Stimulated activated CD4-positive, alpha-beta T cell treated with anti-CD3 and anti-CD28 coated beads, Interleukin-1b, Interleukin-23, amount 100 ng/mL, for 4 hours (primary cell): ENCODE results near the gene ADAM22.
"Not testable (repeated sequence)": the region's sequence is repeated elsewhere in the genome, so short reads cannot be mapped to it uniquely, and the experiment has no call there.

Source experiments
- DNase-seq, 2 donors: peaks; one replicate each; pipeline ENCODE4 v3.0.0-alpha.2; 2020; ENCODE audit warnings: low read depth in 2 of 2

Gene ADAM22

DNA sequence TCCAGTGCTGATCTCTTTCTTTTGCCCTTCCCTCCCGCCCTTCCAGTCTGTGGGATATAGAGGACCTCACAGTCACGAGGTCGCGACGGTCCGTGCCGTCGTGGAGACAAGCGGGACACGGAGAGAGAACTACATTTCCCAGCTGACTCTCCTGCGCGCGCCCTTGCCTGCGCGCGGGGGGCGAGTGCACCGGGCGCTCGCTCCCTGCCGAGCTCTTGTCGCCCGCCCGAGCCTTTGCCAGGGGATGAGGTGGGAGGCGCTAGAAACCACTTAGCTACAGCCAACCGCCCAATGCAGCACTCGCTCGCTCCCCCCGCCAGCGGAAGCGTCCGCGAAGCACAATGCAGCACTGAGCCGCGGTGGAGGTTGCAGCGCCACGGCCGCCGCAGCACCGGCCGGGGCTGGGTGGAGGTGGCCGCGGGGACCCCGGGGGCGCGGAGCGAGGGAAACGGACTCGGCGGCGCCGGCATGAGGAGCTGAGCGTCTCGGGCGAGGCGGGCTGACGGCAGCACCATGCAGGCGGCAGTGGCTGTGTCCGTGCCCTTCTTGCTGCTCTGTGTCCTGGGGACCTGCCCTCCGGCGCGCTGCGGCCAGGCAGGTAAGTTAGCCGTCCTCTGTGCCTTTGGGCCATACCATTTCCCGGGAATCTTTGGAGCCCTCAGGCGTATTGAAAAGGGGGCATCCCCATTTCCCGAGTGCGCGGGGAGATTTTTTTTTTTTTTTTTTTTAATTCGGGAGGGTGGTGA lies at the start of gene ADAM22:
Gene ADAM22 (plus strand): TSS at position 299 of the 746 bp plus-strand sequence. CDS start 215 bp downstream, at position 514.
- DNase-seq: peak; percentile 62 to 69

DNA sequence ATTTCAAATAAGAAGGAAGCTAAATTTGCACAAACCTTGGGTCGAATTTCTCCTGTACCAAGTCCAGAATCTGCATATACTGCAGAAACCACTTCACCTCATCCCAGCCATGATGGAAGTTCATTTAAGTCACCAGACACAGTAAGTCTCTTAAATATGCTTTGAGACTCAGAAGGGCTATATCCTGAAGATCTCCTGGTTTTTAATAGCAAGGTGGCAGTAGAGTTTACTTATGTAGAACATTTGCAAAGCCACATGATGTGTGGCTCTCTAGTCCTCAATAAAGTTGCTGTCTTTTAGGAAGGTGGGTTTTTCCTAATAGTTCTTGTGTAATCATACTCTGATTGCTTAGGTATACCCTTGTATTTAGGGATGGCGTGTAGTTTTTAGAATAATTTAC lies 49.0 kb upstream of the ADAM22 start:
- no peak for DNase-seq

- DNase-seq: no peak
Observed at GRCh38 chr7:87886875-87887274, 47.2 kb upstream of the ADAM22 start.

DNA sequence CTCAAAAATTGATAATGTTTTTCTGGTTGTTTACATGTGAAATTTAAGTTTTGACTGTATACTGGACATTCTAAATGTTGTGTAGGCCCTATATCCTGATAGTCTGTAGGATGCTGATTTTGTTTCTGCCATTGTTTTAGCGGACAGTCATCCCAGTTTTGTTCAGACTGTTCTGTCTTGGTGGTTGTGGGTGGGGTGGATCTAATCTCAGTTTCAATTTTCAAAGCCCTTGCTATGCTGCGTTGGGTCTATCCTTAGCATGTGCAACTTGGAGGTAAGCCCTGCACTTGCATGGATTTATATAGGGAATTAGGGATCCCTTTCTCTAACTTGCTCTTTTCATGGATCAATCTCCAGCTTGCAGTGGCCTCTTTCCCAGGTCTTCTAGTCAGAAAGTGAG lies 38.7 kb upstream of the ADAM22 start:
- DNase-seq: no peak

- no peak for DNase-seq
Observed at GRCh38 chr7:87899255-87899654, 34.8 kb upstream of the ADAM22 start.

- not testable (repeated sequence) for DNase-seq
Observed at GRCh38 chr7:87907136-87907906, 26.7 kb upstream of the ADAM22 start.

GRCh38 chr7:87908814-87909213 lies 25.2 kb upstream of the ADAM22 start:
- DNase-seq: not testable (repeated sequence)

DNA sequence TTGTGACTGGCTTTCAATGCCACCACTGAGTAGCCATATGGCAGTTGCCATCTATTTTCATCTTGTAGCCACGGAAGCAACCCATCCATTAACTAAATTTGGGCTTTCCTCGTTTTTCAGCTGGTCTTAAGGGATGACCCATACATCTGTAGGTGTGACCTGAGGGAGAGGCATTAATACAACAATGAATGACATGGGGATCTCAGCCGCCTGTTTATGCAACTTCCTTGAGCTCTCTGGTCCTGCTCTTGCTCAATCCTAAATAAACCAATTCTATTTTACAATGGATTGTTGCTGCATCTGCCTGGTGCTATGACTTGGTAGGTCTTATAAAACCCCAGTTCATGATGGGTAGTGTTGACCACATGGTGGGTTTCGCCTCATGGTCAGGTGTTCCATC lies 21.9 kb upstream of the ADAM22 start:
- no peak for DNase-seq

- no peak for DNase-seq
Observed at GRCh38 chr7:87918740-87919139, 15.3 kb upstream of the ADAM22 start.

DNA sequence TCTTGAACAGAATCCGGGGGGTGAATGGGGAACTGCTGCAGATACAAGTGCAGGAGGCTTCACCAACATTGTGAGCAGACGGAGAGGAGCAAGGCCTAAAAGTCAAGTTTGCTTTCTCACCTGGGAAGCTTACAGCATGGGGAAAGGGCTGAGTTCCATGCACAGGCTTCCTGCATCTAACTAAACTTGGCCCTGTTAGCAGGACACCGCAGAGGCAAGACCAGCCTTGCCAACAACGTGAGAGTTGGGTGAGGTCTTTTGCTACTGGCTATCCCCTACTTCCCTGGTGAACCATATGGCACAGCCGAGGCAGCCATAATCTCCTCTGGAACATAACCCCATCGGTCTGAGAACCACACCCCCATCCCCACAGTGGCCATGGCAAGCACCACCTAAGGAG lies 14.2 kb upstream of the ADAM22 start:
- DNase-seq: no peak

DNA sequence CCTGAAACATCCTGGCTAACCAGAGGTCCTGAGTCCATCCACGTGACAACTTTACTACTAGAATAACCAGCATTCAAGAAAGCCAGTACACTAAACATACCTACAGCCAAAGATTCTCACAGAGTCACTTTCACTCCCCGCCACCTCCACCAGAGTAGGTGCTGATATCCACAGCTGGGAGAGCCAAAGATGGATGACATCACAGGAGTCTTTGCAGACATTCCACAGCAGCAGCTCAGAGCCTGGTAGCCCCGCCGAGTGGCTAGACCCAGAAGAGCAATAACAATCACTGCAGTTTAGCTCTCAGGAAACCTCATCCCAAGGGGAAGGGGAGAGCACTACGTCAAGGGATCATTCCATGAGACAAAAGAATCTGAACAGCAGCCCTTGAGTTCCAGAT lies 13.5 kb upstream of the ADAM22 start:
- DNase-seq: no peak

- not testable (repeated sequence) for DNase-seq
Observed at GRCh38 chr7:87922759-87923395, 11.2 kb upstream of the ADAM22 start.

GRCh38 chr7:87926581-87927461 lies 7.2 kb upstream of the ADAM22 start:
- DNase-seq: no peak

GRCh38 chr7:87933605-87933952 lies 472 bp upstream of the ADAM22 start:
- DNase-seq: no peak

GRCh38 chr7:87934699-87935383 lies 790 bp downstream of the ADAM22 start:
- peak in 1 of 2 donors; percentile 5 for DNase-seq

GRCh38 chr7:87935384-87935706 lies 1.3 kb downstream of the ADAM22 start:
- DNase-seq: no peak

DNA sequence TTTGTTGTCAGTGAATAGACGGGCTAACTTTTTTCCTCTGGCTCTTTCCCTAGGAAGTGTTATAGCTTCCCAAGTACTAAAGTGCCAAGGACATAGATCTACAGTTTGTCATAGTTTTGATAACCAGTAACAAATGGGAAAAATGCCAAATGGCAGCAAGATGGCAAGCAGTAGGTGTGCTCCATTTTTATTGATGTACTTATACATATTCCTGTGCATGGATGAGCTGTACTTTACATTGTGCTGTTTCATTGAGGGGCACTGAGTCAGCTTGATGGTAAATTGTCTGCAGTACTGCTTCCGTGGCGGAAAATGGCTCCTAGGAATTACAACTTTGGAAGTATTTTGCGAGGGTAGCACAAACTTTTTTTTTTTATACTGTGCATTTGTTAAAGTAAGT lies 7.1 kb downstream of the ADAM22 start:
- DNase-seq: no peak

- DNase-seq: no peak
Observed at GRCh38 chr7:87944547-87944946, 10.5 kb downstream of the ADAM22 start.

- DNase-seq: not testable (repeated sequence)
Observed at GRCh38 chr7:87945926-87946325, 11.9 kb downstream of the ADAM22 start.

DNA sequence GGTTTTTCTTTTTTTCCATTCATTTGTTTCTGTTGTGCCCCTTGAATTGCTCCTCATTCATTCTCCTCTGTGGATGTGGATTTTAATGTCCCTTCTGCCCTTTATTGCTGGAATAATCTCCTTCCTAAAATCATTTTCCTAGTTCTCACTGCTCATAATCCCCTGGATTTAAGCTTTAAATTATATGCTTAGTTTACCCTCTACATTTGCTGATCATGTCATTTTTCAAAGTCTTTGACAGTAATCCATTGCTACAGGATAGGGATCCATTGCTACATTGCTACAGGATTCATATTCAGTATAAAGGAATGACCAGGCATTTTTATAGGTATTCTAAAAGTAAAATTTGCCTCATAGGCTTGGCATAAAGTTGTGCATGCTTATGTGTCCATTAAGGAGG lies 14.3 kb downstream of the ADAM22 start:
- DNase-seq: no peak

DNA sequence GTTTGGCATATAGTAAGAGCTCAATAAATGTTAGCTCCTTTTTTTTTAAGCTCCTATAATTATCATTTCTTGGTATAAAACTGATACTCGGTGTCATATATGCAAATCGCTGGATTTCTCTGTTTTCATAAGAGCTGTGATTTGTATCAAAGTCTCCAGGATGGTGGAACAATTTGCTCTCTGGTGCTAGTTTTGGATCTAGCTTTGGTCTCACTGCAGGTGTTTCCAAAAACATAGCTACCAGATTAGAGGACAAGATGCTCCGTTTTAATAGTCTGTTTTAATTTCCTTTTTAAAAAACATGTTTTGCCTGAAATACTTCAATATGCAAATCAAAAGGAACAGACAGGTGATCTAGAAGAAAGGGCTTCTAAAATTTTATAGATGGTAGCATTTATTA lies 25.3 kb downstream of the ADAM22 start:
- no peak for DNase-seq
